Ramos (cell line): Measurements from ENCODE around the gene UBE3D.

ENCODE experiments used
- in situ Hi-C: fragments of 300-500 bp; cut with MboI; formaldehyde crosslinking; loops from one replicate; pipeline ENCODE4 v1.14.3; 2022; ENCODE audit warnings: low sequenced_read_pairs; ENCODE audit not compliant: unreplicated experiment

Gene UBE3D, protein sequence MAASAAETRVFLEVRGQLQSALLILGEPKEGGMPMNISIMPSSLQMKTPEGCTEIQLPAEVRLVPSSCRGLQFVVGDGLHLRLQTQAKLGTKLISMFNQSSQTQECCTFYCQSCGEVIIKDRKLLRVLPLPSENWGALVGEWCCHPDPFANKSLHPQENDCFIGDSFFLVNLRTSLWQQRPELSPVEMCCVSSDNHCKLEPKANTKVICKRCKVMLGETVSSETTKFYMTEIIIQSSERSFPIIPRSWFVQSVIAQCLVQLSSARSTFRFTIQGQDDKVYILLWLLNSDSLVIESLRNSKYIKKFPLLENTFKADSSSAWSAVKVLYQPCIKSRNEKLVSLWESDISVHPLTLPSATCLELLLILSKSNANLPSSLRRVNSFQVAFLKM

DNA sequence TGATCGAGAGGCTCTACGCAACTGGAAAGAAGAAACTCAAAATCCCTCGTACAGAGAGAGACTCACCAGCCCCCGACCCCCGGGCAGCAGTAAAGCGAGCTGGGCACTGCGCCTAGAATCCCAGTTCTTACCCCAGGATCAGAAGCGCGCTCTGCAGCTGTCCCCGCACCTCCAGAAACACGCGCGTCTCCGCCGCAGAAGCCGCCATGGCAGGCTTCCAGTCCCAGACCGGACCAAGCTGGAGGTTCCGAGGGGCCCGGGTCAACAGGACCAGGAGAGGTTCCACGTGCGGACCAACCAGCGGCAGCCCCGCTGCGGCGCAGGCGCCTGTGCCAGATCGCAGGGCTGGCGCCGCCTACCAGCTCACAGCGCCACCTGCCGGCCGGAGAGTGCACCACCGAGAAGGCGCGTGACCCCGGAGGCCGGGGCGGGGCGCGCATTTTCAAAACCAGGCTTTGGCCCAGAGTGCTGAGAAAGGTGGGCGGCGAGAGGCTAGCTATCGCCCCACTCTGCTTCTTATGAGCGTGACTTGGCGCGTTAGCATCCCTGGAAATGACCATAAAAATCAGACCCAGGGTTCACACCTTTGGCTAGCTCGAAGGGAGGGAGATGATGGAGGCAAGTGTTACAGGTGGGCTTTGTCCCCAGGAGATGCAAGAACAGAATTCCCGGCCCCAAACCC lies at the start of gene UBE3D:
Gene UBE3D (minus strand): TSS at position 331 of the 682 bp plus-strand sequence. CDS start 123 bp downstream, at position 208.
- in situ Hi-C loops = loop anchor here (10.0 kb wide), 2 partner anchors 129 to 459 kb away; partner anchors contain the start of genes PGM3 and RWDD2A

DNA sequence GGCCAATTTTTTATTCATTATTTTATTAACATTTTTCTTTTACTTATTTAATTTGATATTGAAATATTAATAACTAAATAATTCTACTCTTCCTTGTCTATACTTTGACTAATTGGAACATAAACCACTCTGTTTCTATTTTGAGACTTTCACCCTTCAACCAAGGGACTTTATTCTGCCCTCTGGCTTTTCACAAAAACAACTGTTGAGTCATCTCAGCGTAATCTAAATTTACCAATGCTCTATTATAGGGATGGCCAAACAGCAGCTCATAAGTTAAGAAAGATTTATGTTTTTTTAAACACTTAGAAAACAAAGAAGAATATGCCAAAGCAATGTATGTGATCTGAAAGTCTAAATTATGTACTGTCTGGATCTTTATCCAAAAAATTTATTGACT lies 48.5 kb upstream of the UBE3D start:
- in situ Hi-C loops = no loop called here

DNA sequence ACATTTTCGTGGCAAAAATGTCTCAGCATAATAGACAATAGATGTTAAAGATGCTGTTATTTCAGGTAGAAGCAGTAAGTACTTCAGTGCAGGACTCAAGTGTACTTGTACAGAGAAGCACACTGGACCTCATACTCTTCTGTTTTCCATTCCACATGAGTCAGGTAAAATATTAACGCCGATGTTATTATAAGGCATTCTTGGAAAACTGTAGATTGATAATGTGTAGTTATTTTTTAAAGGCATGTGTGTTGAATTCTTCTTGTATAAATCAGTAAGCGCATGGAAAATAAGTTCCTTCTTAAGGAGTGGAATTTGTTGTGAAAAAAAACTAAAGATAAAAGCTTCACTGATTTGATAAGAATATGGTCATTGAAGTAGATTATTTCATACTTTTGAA lies 47.6 kb upstream of the UBE3D start:
- in situ Hi-C loops = no loop called here

DNA sequence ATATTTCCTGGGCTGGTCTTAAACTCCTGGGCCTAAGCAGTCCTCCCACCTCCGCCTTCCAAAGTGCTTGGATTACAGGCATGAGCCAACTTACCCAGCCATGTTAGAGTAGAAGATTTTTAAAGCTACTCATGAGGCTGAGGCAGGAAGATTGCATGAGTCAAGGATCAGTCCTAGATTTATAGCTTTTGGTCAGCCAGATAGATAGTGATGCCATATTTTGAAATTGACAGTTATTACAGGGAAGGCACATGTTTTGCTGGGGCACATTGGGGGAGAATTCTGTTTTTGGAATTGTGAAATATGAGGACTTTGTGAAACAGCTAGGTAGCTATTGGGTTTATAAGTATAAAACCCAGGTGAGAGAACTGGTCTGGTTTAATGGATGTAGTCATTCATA lies 42.7 kb upstream of the UBE3D start:
- in situ Hi-C loops = no loop called here

DNA sequence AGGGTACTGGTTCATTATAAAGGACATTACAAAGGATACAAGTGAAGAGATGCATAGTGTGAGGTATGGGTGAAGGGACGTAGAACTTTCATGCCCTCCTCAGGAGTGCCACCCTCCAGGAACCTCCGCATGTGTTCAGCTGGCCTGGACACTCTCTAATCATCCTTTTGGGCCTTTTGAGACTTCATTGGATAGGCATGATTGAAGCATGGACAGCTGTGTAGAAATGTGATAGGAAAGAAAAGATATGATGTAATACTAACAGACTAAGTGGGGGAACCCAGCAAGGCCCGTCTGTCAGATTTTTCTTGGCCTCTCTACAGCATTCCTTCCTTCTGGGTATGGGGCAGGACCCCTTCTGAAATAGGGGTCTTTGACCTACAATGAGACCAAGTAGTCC lies 32.9 kb upstream of the UBE3D start:
- in situ Hi-C loops = no loop called here

DNA sequence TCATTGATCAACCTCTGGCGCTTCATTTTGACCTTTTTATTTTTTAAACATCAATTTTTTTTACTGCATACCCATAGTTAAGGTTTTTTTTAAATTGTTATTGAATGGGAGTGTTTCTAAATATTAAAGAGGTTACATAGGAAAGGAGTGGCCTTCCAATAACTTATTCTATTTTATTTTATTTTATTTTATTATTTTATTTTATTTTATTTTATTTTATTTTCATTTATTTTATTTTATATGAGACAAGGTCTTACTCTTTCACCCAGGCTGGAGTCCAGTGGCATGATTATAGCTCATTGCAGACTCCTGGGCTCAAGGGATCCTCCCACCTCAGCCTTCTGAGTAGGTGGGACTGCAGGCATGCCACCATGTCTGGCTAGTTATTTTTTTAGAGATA lies 32.0 kb upstream of the UBE3D start:
- in situ Hi-C loops = no loop called here

DNA sequence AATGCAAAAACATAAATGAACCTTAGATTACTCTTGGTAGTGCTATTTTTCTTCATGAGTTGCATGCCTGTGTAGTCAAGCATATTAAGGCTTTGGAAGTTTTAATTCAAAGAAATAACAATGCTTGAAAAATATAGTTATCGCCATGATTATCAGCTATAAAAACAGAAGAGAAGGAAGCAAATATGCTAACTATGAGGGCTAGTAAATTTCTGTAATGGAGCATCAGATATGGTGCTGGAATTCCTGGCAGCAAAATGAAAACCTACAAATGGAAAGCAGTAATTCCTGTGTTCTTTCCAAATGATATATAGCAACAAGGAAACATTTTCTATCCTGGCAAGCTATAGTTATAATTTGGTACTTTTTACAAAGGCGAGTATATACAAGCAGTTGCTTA lies 31.6 kb upstream of the UBE3D start:
- in situ Hi-C loops = no loop called here

DNA sequence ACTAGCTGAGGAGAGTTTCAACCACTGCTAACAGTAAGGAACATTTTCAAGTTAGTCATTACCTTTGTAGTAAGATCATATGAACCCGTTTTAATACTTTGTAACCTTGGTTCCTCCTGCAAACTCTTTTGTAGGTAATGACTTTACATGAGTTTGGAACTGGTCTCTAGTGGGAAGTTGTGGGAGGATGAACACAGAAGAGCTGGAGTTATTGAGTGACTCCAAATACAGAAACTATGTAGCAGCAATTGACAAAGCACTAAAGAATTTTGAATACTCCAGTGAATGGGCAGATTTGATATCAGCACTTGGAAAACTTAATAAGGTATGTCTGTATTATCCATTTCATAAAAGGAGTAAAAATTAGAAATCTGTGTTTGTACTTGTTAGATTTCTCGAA lies 31.1 kb upstream of the UBE3D start:
- in situ Hi-C loops = no loop called here

DNA sequence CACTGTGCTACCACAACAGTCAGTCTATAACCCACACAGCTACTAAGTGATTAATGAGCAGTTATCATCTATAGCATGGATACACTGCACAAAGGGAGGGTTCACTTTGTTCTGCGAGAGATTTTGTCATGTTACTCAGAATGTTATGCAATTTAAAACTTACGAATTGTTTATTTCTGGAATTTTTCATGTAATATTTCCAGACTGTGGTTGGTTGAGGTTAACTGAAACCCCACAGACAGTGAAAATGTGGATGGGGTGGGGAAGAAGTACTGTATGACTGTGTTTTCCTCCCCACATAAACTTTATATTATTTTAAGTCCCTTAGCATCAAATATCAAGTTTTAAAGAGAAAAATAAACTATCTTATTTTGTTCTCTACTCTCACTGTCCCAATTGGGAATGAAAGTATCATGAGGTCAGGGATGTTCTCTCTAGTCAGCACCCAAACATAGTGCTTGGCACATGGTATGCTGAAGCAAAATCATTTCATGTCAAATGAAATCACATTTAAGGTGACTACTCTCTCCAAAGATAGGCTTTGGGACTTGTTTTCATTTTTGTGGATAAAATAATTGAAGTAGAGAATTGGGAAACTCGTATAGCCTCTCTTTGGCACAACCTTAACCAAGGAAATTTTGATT lies 27.2 kb upstream of the UBE3D start:
- in situ Hi-C loops = no loop called here

DNA sequence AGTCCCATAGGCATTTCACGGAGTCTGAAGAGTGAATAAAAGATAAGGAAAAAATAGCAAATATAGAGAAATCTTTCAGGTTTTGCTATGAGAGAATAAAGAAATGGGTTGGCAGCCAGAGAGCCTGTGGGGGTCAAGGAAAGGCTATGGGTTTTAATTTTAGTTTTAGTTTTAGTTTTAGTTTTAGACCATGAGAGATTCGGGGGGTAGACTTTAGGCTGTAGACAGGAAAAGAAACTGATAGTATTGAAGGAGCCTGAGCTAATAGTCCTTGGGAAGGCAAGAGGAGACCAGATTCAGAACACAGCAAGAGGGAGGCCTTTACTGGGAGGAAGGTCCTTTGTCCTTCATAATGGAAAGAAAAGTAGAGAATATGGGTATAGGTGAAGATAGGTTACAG lies 21.1 kb upstream of the UBE3D start:
- in situ Hi-C loops = no loop called here

DNA sequence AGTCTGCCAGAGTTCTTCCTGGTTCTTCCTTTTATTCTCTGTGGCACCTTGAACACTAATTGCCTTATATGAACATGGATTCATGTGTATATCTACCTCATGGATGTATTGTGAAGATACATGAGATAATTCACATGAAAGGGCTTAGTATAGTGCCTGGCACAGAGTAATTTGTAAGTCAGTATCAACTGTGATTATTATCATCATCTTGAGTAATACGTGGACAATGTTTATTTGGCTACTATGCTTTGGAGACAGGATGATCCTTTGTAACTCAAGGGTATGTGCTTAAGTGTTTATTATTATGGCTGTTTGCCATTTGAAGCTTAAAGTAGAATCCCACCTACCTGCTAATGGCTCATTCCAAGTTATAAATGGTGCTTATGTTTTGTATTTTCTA lies 17.8 kb upstream of the UBE3D start:
- in situ Hi-C loops = no loop called here

DNA sequence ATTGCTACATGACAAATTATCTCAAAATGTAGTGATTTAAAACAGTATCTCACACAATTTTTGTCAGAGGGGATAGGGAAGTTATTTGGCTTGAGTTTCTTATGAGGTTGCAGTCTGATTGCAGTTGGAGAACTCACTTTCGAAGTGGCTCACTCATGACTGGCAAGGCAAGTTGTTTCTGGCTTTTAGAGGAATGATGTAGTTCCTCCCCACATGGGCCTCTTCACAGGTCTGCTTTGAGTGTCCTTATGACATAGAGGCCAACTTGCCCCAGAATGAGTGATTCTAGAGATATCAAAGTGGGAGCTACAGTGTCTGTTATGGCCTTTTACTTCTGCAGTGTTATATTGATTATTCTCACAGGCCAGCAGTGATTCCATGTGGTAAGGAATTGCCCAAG lies 8.0 kb upstream of the UBE3D start:
- in situ Hi-C loops = no loop called here

DNA sequence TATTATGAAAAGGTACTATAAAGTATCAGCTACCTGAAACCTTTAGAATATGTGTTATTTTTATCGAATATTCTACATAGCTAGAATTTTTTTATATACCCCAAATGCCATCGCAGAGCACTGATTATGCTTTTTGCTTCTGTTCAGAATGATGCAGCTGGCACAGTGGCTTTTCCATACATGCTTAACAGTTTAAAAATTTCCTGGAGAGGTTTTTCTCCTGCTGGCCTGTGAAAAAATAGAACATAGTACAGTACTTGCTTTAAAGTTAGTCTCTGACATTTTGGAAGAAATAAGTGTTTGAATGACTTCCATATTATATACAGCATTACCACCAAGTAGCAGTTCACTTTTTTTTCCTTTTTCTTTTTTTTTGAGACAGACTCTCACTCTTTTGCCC lies 7.1 kb upstream of the UBE3D start:
- in situ Hi-C loops = no loop called here

DNA sequence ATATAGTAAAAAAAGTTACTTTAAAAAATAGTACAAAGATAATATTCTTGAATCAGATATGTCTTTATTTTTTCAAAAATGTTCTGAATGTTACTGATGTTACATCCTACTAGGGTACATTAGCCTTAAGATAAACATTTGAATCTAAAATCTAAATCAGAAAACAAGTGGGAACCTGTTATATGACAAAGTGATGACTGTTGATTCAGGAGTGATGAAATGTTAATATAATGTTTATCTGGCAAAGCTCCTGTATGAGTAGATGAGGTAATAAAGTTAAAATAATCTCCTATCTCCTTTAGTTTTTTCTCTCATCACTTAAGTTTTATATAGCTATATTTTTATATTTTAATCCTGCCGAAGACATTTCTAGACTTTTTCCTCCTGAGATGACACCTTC lies 6.1 kb upstream of the UBE3D start:
- in situ Hi-C loops = no loop called here

DNA sequence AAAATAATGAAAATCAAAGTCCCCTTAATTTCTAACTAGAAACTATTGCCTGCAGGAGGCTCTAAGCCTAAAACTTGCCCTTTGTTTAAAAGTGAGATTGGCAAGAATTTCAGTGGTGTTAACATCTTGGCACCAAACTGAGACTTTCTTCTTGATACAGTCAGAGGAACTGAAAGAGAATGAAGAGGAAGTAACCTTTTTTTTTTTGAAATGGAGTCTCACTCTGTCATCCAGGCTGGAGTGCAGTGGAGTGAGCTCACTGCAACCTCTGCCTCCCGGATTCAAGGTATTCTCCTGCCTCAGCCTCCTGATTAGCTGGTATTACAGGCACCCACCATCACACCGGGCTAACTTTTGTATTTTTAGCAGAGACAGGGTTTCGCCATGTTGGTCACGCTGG lies 5.4 kb upstream of the UBE3D start:
- in situ Hi-C loops = no loop called here

DNA sequence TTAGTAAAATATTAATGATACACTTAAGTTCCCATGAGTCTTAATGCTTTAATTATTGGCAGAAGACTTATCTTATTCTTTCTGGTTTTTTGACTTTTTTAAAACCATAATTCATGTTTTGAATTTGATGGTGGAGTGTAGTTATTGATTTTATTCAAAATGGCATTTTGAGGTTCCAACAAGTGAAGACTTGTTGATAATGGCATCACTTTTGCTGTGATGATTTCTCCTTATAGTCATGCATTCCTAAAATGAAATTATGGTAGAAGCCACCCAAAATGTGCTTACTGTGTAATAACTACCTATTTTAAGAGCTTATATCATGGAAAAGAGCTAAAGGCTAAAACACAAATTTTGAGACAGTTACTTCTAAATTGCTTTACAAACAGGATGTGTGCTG lies 4.0 kb upstream of the UBE3D start:
- in situ Hi-C loops = loop anchor here (10.0 kb wide), 2 partner anchors 125 to 455 kb away; partner anchors contain the start of genes PGM3 and RWDD2A

DNA sequence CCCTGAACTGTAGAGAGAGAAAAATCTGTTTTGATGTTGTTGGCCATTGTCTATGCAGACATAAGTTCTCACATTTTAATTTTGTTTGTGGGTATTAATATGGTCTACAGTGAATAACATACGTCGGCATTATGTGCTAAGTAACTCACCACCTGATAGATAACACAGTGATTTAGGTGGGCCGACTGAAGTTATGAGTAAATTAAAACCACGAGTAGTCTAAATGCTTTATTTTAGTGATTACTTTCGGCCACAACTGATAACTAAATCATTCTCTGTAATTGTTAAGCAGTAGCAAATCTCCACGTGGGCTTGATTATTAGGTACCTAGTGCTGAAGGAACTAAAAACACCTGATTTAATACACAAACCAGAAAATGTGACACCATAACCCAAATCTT lies 3.0 kb upstream of the UBE3D start:
- in situ Hi-C loops = loop anchor here (10.0 kb wide), 2 partner anchors 126 to 456 kb away; partner anchors contain the start of genes PGM3 and RWDD2A

DNA sequence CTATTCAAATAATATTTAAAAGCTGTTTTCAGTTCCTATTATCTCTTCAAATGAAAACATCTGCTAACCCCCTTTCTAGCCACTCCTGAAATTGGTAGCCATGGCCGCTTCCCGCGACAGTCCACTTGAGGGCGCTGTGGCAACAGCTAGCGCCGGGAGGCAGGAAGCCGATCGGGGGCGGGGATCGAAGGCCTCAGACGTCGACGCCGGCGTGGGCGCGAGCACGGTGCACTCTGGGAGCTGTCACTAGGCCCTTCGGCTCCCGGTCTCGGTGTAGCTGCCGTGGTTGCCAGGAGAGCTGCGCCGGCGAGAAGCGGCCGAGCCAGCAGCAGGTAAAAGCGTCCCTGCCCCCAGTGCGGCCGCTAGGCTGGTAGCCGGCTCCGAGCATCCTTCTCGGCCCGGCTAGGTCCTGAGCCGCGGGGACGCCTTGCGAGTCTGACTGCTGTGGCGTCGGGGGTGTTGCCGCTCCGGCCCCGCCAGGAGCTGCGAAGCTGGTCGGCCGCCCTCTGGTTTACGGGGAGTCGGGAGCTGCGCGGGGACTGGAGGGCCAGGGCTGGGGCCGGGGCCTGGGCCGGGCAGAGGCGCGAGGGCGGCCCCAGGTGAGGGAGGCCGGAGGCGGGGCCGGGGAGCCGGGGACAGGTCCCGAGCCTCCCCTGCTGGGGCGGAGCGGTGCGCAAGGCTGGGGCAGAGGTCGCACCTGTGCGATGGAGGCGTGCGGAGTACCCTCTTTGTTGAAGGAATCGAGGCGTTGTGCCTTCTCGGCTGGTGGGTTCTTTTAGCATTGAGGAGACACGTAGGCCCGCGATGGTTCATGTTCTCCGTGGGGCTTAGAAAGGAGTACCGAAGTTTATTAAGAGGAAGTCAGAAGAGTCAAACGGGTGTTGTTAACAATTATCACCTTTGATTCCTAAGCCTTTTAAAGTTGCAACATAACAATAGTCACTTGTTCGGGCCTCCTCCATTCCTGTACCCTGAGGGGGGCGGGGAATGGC lies 2.1 kb upstream of the UBE3D start, which contains the start of gene DOP1A:
Gene DOP1A (plus strand): TSS at position 224 of the 992 bp plus-strand sequence. CDS start 29,307 bp downstream, outside the sequence.
- in situ Hi-C loops = loop anchor here (10.0 kb wide), 2 partner anchors 127 to 457 kb away; partner anchors contain the start of genes PGM3 and RWDD2A

DNA sequence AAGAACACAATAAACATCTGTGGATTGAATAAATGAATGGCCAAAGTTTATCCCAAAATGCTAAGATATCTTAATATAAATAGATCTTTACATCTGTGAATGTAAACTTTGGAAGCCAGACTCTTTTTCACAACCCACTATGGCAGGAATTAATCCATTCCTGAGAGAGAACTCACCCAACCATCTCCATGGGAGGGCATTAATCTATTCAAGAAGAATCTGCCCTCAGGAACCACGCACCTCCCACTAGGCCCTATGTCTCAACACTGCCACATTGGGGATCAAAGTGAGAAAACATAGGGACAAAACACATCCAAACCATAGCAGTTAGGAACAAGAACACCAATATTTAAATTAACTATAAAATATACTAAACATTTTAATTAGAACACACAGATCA lies 3.4 kb downstream of the UBE3D start:
- in situ Hi-C loops = loop anchor here (10.0 kb wide), 2 partner anchors 133 to 463 kb away; partner anchors contain the start of genes PGM3 and RWDD2A
